IPS-NIHi11 (cell line): ENCODE results near the gene ALAS1.
A peak's percentile ranks its signal among the peaks of the same experiment; 100 is the strongest.

Source experiments
- DNase-seq: peaks from one replicate; pipeline ENCODE4 v3.0.0; 2012; ENCODE audit warnings: mixed read lengths, low spot score

ALAS1 gene

DNA sequence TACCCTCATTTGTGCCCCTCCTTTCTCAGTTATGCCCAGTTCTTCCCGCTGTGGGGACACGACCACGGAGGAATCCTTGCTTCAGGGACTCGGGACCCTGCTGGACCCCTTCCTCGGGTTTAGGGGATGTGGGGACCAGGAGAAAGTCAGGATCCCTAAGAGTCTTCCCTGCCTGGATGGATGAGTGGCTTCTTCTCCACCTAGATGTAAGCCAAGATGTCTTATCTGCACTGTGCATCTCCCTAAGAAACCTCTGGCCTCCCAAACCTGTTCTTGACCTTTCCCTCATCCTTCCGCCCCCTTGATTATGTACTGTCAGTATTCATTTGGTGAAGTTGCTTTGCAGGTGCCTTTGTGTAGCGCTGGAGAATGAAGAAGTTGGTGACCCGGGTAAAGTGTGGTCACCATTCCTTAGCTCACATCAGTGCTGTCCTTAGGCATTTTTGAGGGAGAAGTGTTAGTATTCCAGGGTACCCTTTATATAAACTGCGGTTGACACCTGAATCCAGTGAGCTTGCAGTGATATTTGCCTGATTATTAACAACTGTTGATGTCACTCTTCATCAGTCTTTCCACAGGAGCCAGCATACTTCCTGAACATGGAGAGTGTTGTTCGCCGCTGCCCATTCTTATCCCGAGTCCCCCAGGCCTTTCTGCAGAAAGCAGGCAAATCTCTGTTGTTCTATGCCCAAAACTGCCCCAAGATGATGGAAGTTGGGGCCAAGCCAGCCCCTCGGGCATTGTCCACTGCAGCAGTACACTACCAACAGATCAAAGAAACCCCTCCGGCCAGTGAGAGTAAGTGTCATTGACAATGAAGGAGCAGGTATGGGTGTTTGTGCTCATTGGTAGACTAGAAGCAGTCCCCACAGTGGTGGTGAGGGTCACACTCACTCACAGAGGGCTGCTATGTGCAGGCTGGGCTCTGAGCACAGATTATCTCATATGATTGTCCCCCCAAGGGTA, 966 bp downstream of the ALAS1 start:
- no peak for DNase-seq

DNA sequence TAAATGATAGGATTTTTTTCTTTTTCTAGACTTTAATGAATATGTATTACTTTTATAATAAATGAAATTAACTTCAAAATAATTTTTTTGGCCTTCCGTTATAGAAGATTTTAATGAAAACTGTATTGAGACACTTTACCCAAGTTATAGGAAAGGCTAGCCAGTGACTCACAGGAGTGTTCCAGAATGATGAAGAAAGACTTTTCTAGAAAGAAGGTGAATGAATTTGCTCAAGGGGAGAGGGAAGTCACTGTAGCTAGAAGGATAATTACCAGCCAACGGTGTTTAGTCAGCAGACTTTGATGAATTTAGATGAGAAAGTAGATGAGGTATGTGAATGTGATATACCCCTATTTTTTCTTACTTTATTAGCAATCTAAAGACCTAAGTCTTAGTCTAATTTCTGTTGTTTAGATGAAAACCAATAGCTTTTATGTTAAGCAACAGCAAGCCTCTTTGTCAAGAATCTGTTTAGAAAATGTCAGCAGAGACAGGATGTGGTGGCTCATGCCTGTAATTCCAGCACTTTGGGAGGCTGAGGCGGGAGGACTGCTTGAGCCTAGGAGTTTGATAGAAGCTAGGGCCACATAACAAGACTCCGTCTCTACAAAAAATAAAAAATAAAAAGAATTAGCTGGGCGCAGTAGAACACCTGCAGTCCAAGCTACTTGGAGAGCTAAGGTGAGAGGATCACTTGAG, 3.2 kb downstream of the ALAS1 start:
- no peak for DNase-seq

DNA sequence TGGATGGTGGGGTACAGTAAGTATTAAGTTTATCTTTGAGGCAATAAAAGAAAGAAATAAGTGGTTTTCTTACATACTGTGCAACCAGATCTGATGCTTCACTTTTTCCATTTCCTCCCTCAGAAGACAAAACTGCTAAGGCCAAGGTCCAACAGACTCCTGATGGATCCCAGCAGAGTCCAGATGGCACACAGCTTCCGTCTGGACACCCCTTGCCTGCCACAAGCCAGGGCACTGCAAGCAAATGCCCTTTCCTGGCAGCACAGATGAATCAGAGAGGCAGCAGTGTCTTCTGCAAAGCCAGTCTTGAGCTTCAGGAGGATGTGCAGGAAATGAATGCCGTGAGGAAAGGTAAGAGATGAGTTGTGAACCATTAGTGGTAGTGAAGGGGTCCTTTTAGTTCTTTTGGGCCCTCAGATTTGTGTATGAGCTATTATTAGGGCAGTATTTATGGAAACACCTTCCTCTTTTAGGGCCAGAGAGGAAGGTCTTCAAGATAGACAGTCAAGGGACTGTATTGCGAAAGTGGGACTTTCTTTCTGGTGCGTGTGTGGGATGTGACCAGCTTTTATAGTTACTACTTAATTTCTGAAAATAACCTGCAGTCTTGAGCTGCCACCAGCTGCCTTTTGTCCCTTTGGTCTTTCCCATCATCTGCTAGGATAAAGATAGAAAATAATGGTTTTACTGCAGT, 4.6 kb downstream of the ALAS1 start:
- no peak for DNase-seq

DNA sequence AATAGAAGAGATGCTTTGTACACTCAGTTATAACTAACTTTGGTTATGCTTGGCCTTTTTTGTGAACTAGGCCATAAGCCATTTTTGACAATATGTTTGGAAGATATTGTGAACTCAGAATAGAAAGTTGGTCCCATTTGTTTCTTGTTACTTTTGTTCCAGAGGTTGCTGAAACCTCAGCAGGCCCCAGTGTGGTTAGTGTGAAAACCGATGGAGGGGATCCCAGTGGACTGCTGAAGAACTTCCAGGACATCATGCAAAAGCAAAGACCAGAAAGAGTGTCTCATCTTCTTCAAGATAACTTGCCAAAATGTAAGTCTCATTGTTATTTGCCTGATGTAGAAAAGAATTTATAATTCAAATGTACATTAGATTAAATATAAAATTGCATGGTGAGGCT, 5.7 kb downstream of the ALAS1 start:
- DNase-seq, result no peak

DNA sequence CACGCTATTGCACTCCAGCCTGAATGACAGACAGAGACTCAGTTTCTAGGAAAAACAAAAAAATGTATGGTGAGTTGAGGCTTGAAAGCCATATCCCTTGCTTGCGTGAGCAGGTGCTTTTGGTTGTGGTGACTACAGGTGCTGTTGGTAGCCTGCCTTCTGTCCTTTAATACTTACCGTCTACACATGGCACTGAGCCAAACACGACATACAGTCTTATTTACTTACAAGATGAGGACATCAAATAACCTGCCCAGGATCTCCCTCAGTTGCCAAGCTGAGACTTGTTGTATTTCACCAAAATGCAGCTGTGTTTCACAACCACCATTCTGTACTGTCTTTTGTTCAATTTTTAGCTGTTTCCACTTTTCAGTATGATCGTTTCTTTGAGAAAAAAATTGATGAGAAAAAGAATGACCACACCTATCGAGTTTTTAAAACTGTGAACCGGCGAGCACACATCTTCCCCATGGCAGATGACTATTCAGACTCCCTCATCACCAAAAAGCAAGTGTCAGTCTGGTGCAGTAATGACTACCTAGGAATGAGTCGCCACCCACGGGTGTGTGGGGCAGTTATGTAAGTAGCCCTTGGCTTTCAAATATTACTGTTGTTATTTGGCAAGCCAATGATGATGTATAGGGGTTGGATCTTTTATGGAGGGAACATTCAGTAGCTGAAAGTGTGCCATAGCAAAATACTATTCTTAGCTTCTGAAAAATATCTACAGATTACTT, 6.5 kb downstream of the ALAS1 start:
- DNase-seq, result no peak

DNA sequence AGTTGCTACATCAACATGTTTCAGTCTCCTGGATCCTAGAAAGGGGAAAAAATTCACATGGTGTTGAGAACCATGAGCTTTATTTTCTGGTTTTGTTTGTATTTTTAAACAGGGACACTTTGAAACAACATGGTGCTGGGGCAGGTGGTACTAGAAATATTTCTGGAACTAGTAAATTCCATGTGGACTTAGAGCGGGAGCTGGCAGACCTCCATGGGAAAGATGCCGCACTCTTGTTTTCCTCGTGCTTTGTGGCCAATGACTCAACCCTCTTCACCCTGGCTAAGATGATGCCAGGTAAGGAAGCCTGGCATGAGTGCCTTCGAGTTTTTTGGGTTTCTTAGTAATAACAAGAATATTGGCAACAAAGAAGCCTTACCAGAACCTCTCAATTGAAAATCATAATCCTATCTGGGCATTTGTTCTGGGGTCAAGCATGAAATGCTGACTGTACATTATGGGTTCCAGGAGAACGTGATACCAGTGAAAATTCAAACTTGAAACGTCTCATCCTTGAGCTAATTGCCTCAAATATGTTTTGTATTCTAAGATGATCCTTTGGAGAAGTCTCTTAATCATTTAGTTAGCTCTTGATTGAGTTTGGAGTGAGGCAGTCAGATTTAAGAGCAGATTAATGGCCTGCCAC, 7.9 kb downstream of the ALAS1 start:
- DNase-seq, result no peak

DNA sequence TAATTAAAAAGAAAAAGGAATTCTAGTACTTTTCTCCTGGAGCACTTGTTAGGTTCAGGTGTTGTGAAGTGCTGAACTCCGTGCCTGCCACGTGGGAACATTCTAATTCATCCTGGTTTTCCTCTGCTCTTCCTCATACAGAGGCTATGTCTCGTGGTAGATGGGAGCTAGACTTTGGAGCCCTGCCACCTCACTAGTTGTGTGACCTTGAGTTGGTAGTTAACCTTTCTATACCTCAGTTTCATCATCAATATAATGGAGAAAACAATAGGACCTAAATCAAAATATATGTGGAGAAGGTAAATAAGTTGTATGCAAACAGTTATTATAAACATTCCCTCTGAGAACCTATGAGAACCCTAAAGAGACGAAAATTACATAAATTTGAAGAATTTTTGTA, 10.6 kb downstream of the ALAS1 start:
- DNase-seq, result no peak

DNA sequence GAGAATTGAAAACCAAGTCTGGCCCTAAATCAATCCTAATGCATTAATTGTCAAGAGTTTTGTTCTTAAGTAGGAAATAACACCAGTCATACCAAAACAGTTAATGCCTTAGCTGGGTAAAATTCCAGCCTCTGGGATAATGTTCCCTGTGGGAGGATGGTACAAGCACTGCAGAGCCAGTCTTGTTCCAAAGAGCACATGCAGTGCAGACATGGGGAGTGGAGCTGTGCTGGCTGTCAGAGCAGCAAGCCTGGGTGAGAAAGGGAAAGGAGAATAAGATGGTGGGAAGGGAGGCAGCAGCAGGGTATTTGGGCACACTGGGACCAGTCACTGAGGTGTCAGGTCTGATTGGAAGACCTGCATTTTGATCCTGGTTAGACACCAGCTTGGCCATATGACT, 12.1 kb downstream of the ALAS1 start:
- no peak for DNase-seq

DNA sequence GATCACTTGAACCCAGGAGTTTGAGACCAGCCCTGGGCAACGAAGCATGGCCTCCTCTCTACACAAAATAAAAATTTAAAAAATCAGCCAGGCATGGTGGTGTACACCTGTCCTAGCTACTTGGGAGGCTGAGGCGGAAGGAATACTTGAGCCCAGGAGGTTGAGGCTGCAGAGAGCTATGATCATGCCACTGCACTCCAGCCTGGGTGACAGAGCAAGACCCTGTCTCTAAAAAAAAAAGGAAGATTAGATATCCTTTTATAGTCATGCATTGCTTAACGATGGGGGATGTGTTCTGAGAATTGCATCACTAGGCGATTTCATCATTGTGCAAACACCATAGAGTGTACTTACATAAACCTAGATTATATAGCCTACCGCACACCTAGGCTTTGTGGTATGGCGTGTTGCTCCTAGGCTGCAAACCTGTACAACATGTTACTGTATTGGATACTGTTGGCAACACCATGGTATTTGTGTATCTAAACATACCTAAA, 12.6 kb downstream of the ALAS1 start:
- DNase-seq, result no peak

DNA sequence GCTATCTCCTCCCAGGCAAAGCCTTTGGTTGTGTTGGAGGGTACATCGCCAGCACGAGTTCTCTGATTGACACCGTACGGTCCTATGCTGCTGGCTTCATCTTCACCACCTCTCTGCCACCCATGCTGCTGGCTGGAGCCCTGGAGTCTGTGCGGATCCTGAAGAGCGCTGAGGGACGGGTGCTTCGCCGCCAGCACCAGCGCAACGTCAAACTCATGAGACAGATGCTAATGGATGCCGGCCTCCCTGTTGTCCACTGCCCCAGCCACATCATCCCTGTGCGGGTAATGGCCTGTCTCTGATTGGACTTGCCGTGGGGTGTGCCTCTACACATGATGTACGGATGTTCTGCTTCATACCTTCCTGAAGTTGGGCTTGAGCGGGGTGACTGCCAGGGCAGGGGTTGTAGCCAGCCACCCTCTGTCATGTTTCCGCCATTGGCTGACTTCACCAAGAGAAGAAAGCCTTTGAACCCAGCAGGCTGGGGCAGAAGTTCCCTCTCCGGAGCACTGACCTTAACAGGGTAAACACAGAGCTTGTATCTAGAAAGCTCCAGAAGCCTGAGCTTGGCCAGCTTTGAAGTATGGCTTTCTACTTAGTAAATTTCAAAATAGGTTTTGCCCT, 13.4 kb downstream of the ALAS1 start:
- DNase-seq, result no peak

DNA sequence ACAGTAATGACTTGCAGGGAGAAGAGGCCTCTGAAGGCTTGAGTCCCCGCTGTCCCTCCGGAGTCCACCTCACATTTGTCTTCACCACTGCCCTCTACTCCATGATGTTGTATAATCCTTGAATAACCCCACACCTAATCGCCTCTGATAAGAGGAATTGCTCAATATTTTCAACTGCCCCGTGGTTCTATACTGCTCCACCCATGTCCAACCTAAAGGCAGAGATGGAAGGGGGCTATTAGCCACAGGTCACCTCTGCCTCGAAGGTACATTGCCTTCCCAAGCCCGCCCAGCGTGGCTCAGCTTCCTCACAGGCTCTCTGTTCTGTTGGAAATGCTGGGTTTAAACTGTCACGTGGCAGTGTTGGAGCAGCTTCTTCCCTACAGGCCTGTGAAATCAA, 15.0 kb downstream of the ALAS1 start:
- DNase-seq, result no peak

DNA sequence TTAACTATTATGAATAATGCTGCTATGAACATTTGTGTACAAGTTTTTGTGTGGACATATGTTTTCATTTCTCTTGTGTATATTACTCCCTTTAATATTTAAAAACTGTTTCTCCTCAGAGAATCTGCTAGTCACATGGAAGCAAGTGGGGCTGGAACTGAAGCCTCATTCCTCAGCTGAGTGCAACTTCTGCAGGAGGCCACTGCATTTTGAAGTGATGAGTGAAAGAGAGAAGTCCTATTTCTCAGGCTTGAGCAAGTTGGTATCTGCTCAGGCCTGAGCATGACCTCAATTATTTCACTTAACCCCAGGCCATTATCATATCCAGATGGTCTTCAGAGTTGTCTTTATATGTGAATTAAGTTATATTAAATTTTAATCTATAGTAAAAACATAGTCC, 15.9 kb downstream of the ALAS1 start:
- no peak for DNase-seq

DNA sequence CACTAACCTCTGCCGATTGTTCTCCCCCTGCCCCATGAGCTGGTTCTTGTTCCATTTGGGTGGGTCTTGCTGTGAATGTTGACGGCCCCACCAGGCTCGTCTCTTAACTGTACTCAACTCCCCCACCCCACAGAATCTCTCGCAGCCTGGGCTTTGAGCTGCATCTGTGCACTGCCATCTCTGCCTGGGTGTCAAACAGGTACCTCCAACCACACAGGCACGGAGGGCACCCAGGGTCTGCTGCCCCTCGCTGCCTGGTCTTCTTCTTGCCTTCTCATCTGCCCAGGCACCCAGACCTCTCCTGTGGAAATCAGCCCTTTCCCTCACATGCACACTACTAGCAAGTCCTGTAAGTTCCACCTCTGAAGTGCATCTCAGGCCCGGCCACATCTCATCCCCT, 17.4 kb downstream of the ALAS1 start:
- no peak for DNase-seq

DNA sequence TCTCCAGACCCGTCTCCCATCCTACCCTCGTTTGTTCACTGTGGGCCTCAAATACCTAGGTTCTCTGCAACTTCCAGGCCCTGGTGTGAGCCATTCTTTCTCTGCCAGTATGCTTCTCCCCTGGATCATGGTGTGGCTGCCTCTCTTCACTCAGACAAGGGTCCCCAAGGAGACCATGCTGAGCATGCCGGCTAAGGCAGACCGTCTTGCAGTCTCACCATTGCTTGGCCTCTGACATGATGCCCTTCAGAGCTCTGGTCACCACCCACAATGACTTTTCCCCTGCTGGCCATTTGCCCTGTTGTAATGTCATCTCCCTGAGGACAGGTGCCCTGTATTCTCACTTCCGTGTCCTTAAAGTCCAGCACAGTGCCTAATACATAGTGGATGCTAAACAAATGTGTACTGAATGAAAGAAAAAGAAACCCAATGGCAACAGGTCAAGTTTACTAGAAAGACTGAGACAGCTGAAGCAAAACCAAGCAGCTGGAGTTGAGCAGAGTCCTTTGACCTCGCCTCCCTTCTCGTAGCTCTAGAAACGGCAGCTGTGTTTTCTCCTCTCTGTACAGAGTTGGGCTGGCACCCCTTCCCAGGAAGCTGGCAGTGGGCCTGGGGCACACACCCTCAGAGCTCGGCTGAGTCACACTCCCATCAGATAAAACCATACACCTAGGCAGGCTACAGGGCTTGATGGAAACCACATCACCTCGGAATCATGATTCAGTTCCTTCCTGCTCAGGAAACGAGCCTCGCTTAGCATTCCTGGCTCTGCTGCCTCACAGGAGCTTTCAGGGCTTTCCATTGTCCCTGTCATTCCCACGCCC, 18.8 kb downstream of the ALAS1 start:
- no peak for DNase-seq

DNA sequence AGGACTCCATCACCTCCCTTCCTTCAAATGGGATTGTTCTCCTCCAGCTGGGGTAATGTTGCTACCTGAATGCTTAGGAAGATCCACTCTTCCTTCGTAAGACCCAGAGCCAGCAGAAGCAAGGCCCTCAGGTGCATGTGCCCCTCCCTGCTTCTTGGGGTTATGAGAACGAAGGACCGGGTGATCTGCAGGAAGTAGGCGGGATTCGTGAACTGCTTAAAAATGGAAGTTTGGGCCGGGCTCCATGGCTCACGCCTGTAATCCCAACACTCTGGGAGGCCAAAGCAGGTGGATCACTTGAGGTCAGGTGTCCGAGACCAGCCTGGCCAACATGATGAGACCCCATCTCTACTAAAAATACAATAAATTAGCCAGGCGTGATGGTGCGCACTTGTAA, 19.4 kb downstream of the ALAS1 start:
- DNase-seq, result no peak

DNA sequence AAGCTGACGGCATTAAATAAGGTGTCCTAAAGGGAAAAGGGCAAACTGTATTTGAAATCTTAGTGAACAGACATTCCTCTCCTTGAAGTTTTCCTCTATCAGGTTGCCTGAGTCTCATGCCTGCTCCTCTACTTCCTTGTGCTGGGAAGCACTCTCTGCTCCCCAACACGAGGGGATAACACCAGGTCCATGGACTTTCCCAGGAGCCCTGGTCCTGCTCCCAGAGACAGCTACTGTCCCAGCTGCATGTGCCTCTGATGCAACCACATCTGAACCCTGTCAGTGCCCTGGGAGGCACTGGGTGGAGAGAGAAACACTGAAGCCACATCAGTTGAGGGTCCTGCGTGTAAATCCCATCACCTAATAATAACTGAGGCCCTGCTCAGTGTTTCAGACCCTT, 20.1 kb downstream of the ALAS1 start:
- no peak for DNase-seq

DNA sequence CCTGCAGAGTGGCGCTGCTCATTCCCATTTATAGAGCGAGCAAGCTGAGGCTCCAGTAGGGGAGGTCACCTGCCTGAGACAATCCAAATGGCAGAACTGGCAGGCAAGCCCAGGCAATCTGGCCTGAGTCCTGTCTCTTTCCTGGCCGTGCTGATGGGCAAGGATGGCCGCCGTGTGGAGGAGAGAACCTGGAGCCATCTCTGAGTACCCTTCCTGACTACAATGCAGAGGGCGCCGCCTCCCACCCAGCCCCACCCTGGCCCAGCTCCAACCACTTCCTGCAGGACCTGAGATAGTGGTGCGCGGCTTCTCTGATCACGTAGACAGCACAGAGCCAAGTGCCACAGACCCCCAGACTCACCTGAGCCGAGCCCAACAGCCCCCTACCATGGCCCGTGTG, 20.5 kb downstream of the ALAS1 start:
- DNase-seq, result no peak

DNA sequence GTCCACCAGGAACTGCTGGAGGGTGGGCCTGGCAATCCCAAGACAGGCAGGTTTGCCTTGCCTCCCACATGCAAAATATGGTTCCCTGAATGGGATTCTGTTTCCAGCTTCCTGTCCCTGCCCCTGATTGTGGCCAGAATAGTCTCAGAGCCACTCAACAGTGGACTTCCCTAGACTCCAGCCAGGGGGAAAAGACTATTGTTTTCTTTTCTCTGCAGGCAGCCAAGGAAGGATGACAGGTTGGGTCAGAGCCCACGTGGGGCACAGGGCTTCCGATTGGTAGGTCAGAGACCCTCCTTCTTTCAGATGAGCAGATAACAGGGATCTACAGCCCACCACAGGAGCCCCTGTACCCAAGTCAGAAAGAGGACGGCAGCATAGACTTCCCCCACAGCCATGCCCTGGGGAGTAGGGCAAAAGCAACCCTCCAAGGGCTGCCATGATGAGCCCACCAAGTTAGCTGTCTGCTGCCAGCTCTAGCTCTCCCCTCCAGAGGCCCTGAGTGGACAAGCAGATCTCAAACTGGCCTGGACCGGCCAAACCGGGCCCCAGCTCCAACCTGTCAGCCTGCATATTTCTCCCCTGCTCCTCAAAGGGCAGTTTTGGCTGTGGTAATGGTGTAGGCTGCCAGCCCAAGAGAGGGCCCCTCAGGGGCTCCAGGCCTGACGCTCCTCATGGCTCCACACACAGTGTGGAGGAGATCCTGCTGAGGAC, 21.1 kb downstream of the ALAS1 start:
- peak; percentile 53 for DNase-seq

DNA sequence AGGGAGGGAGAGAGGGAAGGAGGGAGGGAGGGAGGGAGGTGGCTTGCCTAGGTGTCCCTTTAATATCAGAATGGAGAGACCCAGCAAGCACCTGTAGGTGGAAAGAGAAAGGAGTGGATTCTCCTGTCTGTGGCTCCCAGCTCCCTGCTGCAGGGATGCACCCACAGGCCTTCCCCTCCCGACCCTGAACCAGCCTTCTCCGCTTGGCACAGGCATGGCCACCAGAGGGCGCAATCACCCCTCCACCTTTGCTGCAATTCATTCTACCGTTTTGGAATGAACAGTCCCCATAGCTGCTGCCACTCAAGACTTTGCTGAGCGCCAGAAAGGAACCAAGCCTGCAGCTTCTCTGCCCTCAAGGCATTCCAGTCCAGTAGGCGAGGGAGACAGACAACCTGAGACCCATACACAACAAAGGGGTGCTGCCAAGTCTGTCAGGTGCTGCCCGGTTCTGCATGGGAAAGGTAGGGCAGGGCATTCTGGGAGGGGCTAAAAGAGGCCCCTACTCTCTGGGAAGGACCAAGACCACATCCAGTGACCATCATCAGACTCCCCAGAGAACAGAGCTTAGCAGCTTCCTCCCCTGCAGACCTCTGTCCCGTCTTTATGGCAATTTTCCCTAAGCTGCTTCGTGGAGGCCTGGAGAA, 22.5 kb downstream of the ALAS1 start:
- DNase-seq, result peak; percentile 91
